Measurements from ENCODE around the gene USP22.

The USP22 gene

GRCh38 chr17:21010705-21011596 is 31.9 kb downstream of the USP22 start:
- Histone ChIP-seq H3K4me1 (ENCODE audit: control insufficient read depth, insufficient read depth, low read length) (no peaks in the 10 kb centered on the region; the same call in 1 of the 2 replicates), H3K9me3 (ENCODE audit: control insufficient read depth, insufficient read depth, low read length) (no peaks in the 10 kb centered on the region), H3K4me3 (ENCODE audit: low read length) (no peak overlapping the region), H3K27me3 (ENCODE audit: control insufficient read depth, insufficient read depth, low read length) (no peaks in the 10 kb centered on the region), H3K27ac (ENCODE audit: low read length) (no peak overlapping the region), H3K36me3 (ENCODE audit: control insufficient read depth, insufficient read depth, low read length) (peaks cover 63% of the 10 kb centered on the region)
- WGBS (ENCODE audit: insufficient coverage, insufficient read length) = no CpG with 5 or more reads among the region's 27 CpGs
- DNase-seq (ENCODE audit: low read depth, low spot score) = no peak

GRCh38 chr17:21008992-21009671 is 33.7 kb downstream of the USP22 start:
- Histone ChIP-seq H3K9me3 (ENCODE audit: control insufficient read depth, insufficient read depth, low read length) (no peaks in the 10 kb centered on the region), H3K36me3 (ENCODE audit: control insufficient read depth, insufficient read depth, low read length) (peaks cover 71% of the 10 kb centered on the region), H3K27me3 (ENCODE audit: control insufficient read depth, insufficient read depth, low read length) (no peaks in the 10 kb centered on the region), H3K27ac (ENCODE audit: low read length) (no peak overlapping the region), H3K4me3 (ENCODE audit: low read length) (no peak overlapping the region), H3K4me1 (ENCODE audit: control insufficient read depth, insufficient read depth, low read length) (no peaks in the 10 kb centered on the region; the same call in 1 of the 2 replicates)
- DNase-seq (ENCODE audit: low read depth, low spot score) = no peak
- WGBS (ENCODE audit: insufficient coverage, insufficient read length) = no CpG with 5 or more reads among the region's 10 CpGs

- Histone ChIP-seq H3K27ac (ENCODE audit: low read length) (no peak overlapping the region), H3K36me3 (ENCODE audit: control insufficient read depth, insufficient read depth, low read length) (peaks cover 75% of the 10 kb centered on the region), H3K4me3 (ENCODE audit: low read length) (no peak overlapping the region), H3K27me3 (ENCODE audit: control insufficient read depth, insufficient read depth, low read length) (no peaks in the 10 kb centered on the region), H3K9me3 (ENCODE audit: control insufficient read depth, insufficient read depth, low read length) (no peaks in the 10 kb centered on the region), H3K4me1 (ENCODE audit: control insufficient read depth, insufficient read depth, low read length) (no peaks in the 10 kb centered on the region; the same call in 1 of the 2 replicates)
- no peak for DNase-seq (ENCODE audit: low read depth, low spot score)
- no CpG with 5 or more reads among the region's 13 CpGs for WGBS (ENCODE audit: insufficient coverage, insufficient read length)
These were observed 34.5 kb downstream of the USP22 start for GRCh38 chr17:21008160-21008915.

GRCh38 chr17:21007646-21008045 is 35.2 kb downstream of the USP22 start:
- no peak overlapping the region for H3K27ac ChIP-seq (ENCODE audit: low read length)
- H3K4me1 ChIP-seq (ENCODE audit: control insufficient read depth, insufficient read depth, low read length) = no peaks in the 10 kb centered on the region; the same call in 1 of the 2 replicates
- H3K4me3 ChIP-seq (ENCODE audit: low read length) = no peak overlapping the region
- no peaks in the 10 kb centered on the region for H3K27me3 ChIP-seq (ENCODE audit: control insufficient read depth, insufficient read depth, low read length)
- H3K36me3 ChIP-seq (ENCODE audit: control insufficient read depth, insufficient read depth, low read length) = peaks cover 75% of the 10 kb centered on the region
- no peak for DNase-seq (ENCODE audit: low read depth, low spot score)
- H3K9me3 ChIP-seq (ENCODE audit: control insufficient read depth, insufficient read depth, low read length) = no peaks in the 10 kb centered on the region
- no CpG with 5 or more reads among the region's 9 CpGs for WGBS (ENCODE audit: insufficient coverage, insufficient read length)

- Histone ChIP-seq H3K27me3 (ENCODE audit: control insufficient read depth, insufficient read depth, low read length) (no peaks in the 10 kb centered on the region), H3K36me3 (ENCODE audit: control insufficient read depth, insufficient read depth, low read length) (peaks cover 72% of the 10 kb centered on the region), H3K4me1 (ENCODE audit: control insufficient read depth, insufficient read depth, low read length) (no peaks in the 10 kb centered on the region; the same call in 1 of the 2 replicates), H3K9me3 (ENCODE audit: control insufficient read depth, insufficient read depth, low read length) (no peaks in the 10 kb centered on the region), H3K27ac (ENCODE audit: low read length) (no peak overlapping the region), H3K4me3 (ENCODE audit: low read length) (no peak overlapping the region)
- no peak for DNase-seq (ENCODE audit: low read depth, low spot score)
- no CpG with 5 or more reads among the region's 5 CpGs for WGBS (ENCODE audit: insufficient coverage, insufficient read length)
These were observed 37.0 kb downstream of the USP22 start for GRCh38 chr17:21005803-21006202.

GRCh38 chr17:21005367-21005766 is 37.4 kb downstream of the USP22 start:
- no peaks in the 10 kb centered on the region for H3K9me3 ChIP-seq (ENCODE audit: control insufficient read depth, insufficient read depth, low read length)
- no peak for DNase-seq (ENCODE audit: low read depth, low spot score)
- no peak overlapping the region for H3K4me3 ChIP-seq (ENCODE audit: low read length)
- no peaks in the 10 kb centered on the region; the same call in 1 of the 2 replicates for H3K4me1 ChIP-seq (ENCODE audit: control insufficient read depth, insufficient read depth, low read length)
- H3K36me3 ChIP-seq (ENCODE audit: control insufficient read depth, insufficient read depth, low read length) = peaks cover 72% of the 10 kb centered on the region
- no CpG with 5 or more reads among the region's 4 CpGs for WGBS (ENCODE audit: insufficient coverage, insufficient read length)
- no peaks in the 10 kb centered on the region for H3K27me3 ChIP-seq (ENCODE audit: control insufficient read depth, insufficient read depth, low read length)
- no peak overlapping the region for H3K27ac ChIP-seq (ENCODE audit: low read length)

- no peak for DNase-seq (ENCODE audit: low read depth, low spot score)
- H3K9me3 ChIP-seq (ENCODE audit: control insufficient read depth, insufficient read depth, low read length) = no peaks in the 10 kb centered on the region
- no peak overlapping the region for H3K27ac ChIP-seq (ENCODE audit: low read length)
- H3K36me3 ChIP-seq (ENCODE audit: control insufficient read depth, insufficient read depth, low read length) = peaks cover 70% of the 10 kb centered on the region
- H3K27me3 ChIP-seq (ENCODE audit: control insufficient read depth, insufficient read depth, low read length) = no peaks in the 10 kb centered on the region
- WGBS (ENCODE audit: insufficient coverage, insufficient read length) = no CpG with 5 or more reads among the region's 26 CpGs
- peaks cover 2% of the 10 kb centered on the region; the same call in 1 of the 2 replicates for H3K4me1 ChIP-seq (ENCODE audit: control insufficient read depth, insufficient read depth, low read length)
- H3K4me3 ChIP-seq (ENCODE audit: low read length) = no peak overlapping the region
These were observed 38.5 kb downstream of the USP22 start for GRCh38 chr17:21004016-21004930.

GRCh38 chr17:21003007-21003621 is 39.7 kb downstream of the USP22 start:
- DNase-seq (ENCODE audit: low read depth, low spot score) = no peak
- H3K9me3 ChIP-seq (ENCODE audit: control insufficient read depth, insufficient read depth, low read length) = no peaks in the 10 kb centered on the region
- H3K27ac ChIP-seq (ENCODE audit: low read length) = no peak overlapping the region
- H3K4me3 ChIP-seq (ENCODE audit: low read length) = no peak overlapping the region
- no peaks in the 10 kb centered on the region for H3K27me3 ChIP-seq (ENCODE audit: control insufficient read depth, insufficient read depth, low read length)
- H3K4me1 ChIP-seq (ENCODE audit: control insufficient read depth, insufficient read depth, low read length) = 0 out of 2 replicates have a peak, but pooled peaks cover 2% of the 10 kb centered on the region
- peaks cover 63% of the 10 kb centered on the region for H3K36me3 ChIP-seq (ENCODE audit: control insufficient read depth, insufficient read depth, low read length)
- no CpG with 5 or more reads among the region's 11 CpGs for WGBS (ENCODE audit: insufficient coverage, insufficient read length)

- H3K27ac ChIP-seq (ENCODE audit: low read length) = no peak overlapping the region
- WGBS (ENCODE audit: insufficient coverage, insufficient read length) = no CpG with 5 or more reads among the region's 26 CpGs
- no peaks in the 10 kb centered on the region for H3K27me3 ChIP-seq (ENCODE audit: control insufficient read depth, insufficient read depth, low read length)
- DNase-seq (ENCODE audit: low read depth, low spot score) = no peak
- H3K4me3 ChIP-seq (ENCODE audit: low read length) = no peak overlapping the region
- H3K4me1 ChIP-seq (ENCODE audit: control insufficient read depth, insufficient read depth, low read length) = 0 out of 2 replicates have a peak, but pooled peaks cover 2% of the 10 kb centered on the region
- H3K9me3 ChIP-seq (ENCODE audit: control insufficient read depth, insufficient read depth, low read length) = no peaks in the 10 kb centered on the region
- peaks cover 59% of the 10 kb centered on the region for H3K36me3 ChIP-seq (ENCODE audit: control insufficient read depth, insufficient read depth, low read length)
These were observed 40.4 kb downstream of the USP22 start for GRCh38 chr17:21002309-21003006.

Measured in iPS DF 6.9 (cell line).